ENCODE results near the gene SLC25A48. TPM values are rescaled to one million over a fixed set of nuclear protein-coding genes. Genes with fewer than 3 reads are reported as not detected.

The SLC25A48 gene
- total RNA-seq, 1 experiment from 2014 or later, result not detected

- Histone ChIP-seq H3K4me1 (replicated peaks; ENCODE audit: insufficient read depth) (no peaks in the 10 kb centered on the region), H3K27ac (no peak overlapping the region), H3F3A (ENCODE audit: insufficient read depth, low read depth) (no peaks in the 10 kb centered on the region), H3K4me2 (no peak overlapping the region), H4K20me1 (ENCODE audit: insufficient read depth) (no peaks in the 10 kb centered on the region), H3K36me3 (ENCODE audit: low read depth) (no peaks in the 10 kb centered on the region), H3K4me3 (no peak overlapping the region), H2AFZ (no peak overlapping the region), H3K27me3 (ENCODE audit: insufficient read depth, low read depth) (peaks cover 93% of the 10 kb centered on the region), H3K9me3 (ENCODE audit: insufficient read depth, low read depth) (no peaks in the 10 kb centered on the region), H3K79me2 (ENCODE audit: low read depth) (no peaks in the 10 kb centered on the region), H3K9me2 (ENCODE audit: insufficient read depth) (no peaks in the 10 kb centered on the region)
- ChIA-PET POLR2A (ENCODE audit: unreplicated experiment) (no interaction called here), CTCF (no interaction called here)
- intact Hi-C loops (cut with micrococcal nuclease; ENCODE audit: unreplicated experiment), result no loop called here
- no TSS peak for BruUV-seq (replicated peaks)
- no peak for TF ChIP-seq EZH2 (IDR thresholded peaks at IDR 0.05; ENCODE audit: low read depth)
- TF ChIP-seq, protein P1, sequence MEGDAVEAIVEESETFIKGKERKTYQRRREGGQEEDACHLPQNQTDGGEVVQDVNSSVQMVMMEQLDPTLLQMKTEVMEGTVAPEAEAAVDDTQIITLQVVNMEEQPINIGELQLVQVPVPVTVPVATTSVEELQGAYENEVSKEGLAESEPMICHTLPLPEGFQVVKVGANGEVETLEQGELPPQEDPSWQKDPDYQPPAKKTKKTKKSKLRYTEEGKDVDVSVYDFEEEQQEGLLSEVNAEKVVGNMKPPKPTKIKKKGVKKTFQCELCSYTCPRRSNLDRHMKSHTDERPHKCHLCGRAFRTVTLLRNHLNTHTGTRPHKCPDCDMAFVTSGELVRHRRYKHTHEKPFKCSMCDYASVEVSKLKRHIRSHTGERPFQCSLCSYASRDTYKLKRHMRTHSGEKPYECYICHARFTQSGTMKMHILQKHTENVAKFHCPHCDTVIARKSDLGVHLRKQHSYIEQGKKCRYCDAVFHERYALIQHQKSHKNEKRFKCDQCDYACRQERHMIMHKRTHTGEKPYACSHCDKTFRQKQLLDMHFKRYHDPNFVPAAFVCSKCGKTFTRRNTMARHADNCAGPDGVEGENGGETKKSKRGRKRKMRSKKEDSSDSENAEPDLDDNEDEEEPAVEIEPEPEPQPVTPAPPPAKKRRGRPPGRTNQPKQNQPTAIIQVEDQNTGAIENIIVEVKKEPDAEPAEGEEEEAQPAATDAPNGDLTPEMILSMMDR (conservative IDR thresholded peaks at IDR 0.05), result no peak
- no peak for DNase-seq
Measured at GRCh38 chr5:135829179-135829578, 5.3 kb upstream of the SLC25A48 start.

- DNase-seq, result peak in 1 of 2 experiments; percentile 35
- Histone ChIP-seq H3K27me3 (ENCODE audit: insufficient read depth, low read depth) (peaks cover 87% of the 10 kb centered on the region), H3K9me3 (ENCODE audit: insufficient read depth, low read depth) (no peaks in the 10 kb centered on the region), H3K4me1 (replicated peaks; ENCODE audit: insufficient read depth) (no peaks in the 10 kb centered on the region), H3K27ac (no peak overlapping the region), H3K36me3 (ENCODE audit: low read depth) (no peaks in the 10 kb centered on the region), H3K4me2 (no peak overlapping the region), H4K20me1 (ENCODE audit: insufficient read depth) (no peaks in the 10 kb centered on the region), H3K9me2 (ENCODE audit: insufficient read depth) (no peaks in the 10 kb centered on the region), H3K4me3 (no peak overlapping the region), H2AFZ (no peak overlapping the region), H3F3A (ENCODE audit: insufficient read depth, low read depth) (no peaks in the 10 kb centered on the region), H3K79me2 (ENCODE audit: low read depth) (no peaks in the 10 kb centered on the region)
- no TSS peak for BruUV-seq (replicated peaks)
- ChIA-PET POLR2A (ENCODE audit: unreplicated experiment) (no interaction called here), CTCF (interaction anchor here (1.0 to 1.5 kb wide), 2 partner anchors 269 to 276 kb away, joined by 4 read pairs; no protein-coding TSS in a partner anchor)
- TF ChIP-seq, protein P1 (conservative IDR thresholded peaks at IDR 0.05), result peak; percentile 88
- no peak for TF ChIP-seq EZH2 (IDR thresholded peaks at IDR 0.05; ENCODE audit: low read depth)
- intact Hi-C loops (cut with micrococcal nuclease; ENCODE audit: unreplicated experiment), result loop anchor here (1.0 to 5.0 kb wide), 2 partner anchors 268 to 364 kb away; no protein-coding TSS in a partner anchor
Measured at GRCh38 chr5:135829681-135830383, 4.6 kb upstream of the SLC25A48 start.

DNA sequence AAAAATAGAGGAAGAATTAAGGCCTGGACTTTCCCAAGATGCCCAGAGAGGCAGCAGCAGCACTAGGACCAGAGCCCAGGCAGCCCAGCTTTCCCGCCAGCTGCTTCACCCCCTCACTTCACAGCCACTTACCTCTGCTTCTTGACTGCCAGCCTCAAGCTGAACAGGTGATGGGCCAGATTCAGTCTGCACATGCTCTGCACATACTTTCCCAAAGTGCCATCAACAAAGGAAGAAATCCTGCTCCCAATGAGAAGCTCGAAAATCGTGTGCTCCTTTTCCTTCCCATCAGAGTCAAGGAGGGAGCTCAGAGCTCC is 4.1 kb upstream of the SLC25A48 start:
- no peaks in the 10 kb centered on the region for H3K79me2 ChIP-seq (ENCODE audit: low read depth)
- H3K4me2 ChIP-seq, result no peak overlapping the region
- BruUV-seq (replicated peaks), result no TSS peak
- no peaks in the 10 kb centered on the region for H3K9me3 ChIP-seq (ENCODE audit: insufficient read depth, low read depth)
- no peaks in the 10 kb centered on the region for H3K4me1 ChIP-seq (replicated peaks; ENCODE audit: insufficient read depth)
- H3K27me3 ChIP-seq (ENCODE audit: insufficient read depth, low read depth), result peaks cover 87% of the 10 kb centered on the region
- ChIA-PET CTCF (interaction anchor here (0.7 to 1.5 kb wide), 3 partner anchors 270 to 365 kb away, joined by 4 read pairs; no protein-coding TSS in a partner anchor), POLR2A (ENCODE audit: unreplicated experiment) (no interaction called here)
- no peaks in the 10 kb centered on the region for H3F3A ChIP-seq (ENCODE audit: insufficient read depth, low read depth)
- H2AFZ ChIP-seq, result no peak overlapping the region
- no peak overlapping the region for H3K4me3 ChIP-seq
- no peak for TF ChIP-seq EZH2 (IDR thresholded peaks at IDR 0.05; ENCODE audit: low read depth)
- TF ChIP-seq, protein P1 (conservative IDR thresholded peaks at IDR 0.05), result peak; percentile 51; the same call in 1 of the 2 replicates
- no peaks in the 10 kb centered on the region for H3K9me2 ChIP-seq (ENCODE audit: insufficient read depth)
- no peaks in the 10 kb centered on the region for H3K36me3 ChIP-seq (ENCODE audit: low read depth)
- DNase-seq, result no peak
- intact Hi-C loops (cut with micrococcal nuclease; ENCODE audit: unreplicated experiment), result loop anchor here (1.0 to 5.0 kb wide), 2 partner anchors 268 to 364 kb away; no protein-coding TSS in a partner anchor
- H3K27ac ChIP-seq, result no peak overlapping the region
- no peaks in the 10 kb centered on the region for H4K20me1 ChIP-seq (ENCODE audit: insufficient read depth)
